H1 (cell line): ENCODE measurements around the gene COQ8A. TPM values are rescaled to one million over a fixed set of nuclear protein-coding genes. Genes with fewer than 3 reads are reported as not detected.

Experiments
- CTCF ChIA-PET: fragments of 300-600 bp; sonication (Branson Sonifier 250); formaldehyde crosslinking; loops from one replicate; lab custom pipeline; 2021; ENCODE audit not compliant: partially characterized antibody; lab: Charles Lee
- POLR2A ChIA-PET: fragments of 300-600 bp; sonication (Branson Sonifier 250); formaldehyde crosslinking; loops from one replicate; lab custom pipeline; 2021; ENCODE audit warnings: inconsistent platforms; ENCODE audit not compliant: partially characterized antibody; lab: Charles Lee
- DNase-seq, 2 experiments: peaks; one replicate each; pipeline versions ENCODE4 v3.0.0 to v3.0.0-alpha.2; 2010 to 2022; ENCODE audit warnings: low spot score in 2 of 2, low read depth in 1 of 2, mixed read lengths in 1 of 2
- FAIRE-seq: peaks from 2 replicates; lab custom pipeline; 2011; peaks lifted over from hg19 to GRCh38; lab: Jason Lieb, UNC
- H2AFZ ChIP-seq: 2 replicates; pipeline ENCODE4 v1.8.1; 2012; ENCODE audit warnings: low read length, inconsistent platforms
- H2AK5ac ChIP-seq: 2 replicates; pipeline ENCODE4 v1.6.1; 2013; ENCODE audit warnings: low read depth, low read length
- H2BK120ac ChIP-seq: replicated peaks from 2 replicates; pipeline ENCODE3; 2013; ENCODE audit warnings: low read depth, low read length, inconsistent platforms
- H2BK12ac ChIP-seq: 2 replicates; pipeline ENCODE4 v1.6.1; 2013; ENCODE audit warnings: low read depth, low read length
- H2BK15ac ChIP-seq: 2 replicates; pipeline ENCODE4 v1.6.1; 2013; ENCODE audit warnings: low read length
- H2BK20ac ChIP-seq: 2 replicates; pipeline ENCODE4 v1.6.1; 2013; ENCODE audit warnings: low read length
- H2BK5ac ChIP-seq: 2 replicates; pipeline ENCODE4 v1.6.1; 2013; ENCODE audit warnings: low read depth, low read length
- H3K14ac ChIP-seq: 2 replicates; pipeline ENCODE4 v1.6.1; 2013; ENCODE audit warnings: inconsistent platforms; ENCODE audit not compliant: insufficient read length
- H3K18ac ChIP-seq: 2 replicates; pipeline ENCODE4 v1.6.1; 2013; ENCODE audit warnings: low read length; ENCODE audit errors: extremely low read depth
- H3K23ac ChIP-seq: 2 replicates; pipeline ENCODE4 v1.6.1; 2013; ENCODE audit warnings: inconsistent platforms; ENCODE audit not compliant: insufficient read length
- H3K23me2 ChIP-seq: 2 replicates; pipeline ENCODE4 v1.6.1; 2013; ENCODE audit warnings: low read depth, low read length
- H3K27ac ChIP-seq: 2 replicates; pipeline ENCODE4 v1.6.1; 2011; ENCODE audit warnings: low read depth, low read length, inconsistent platforms
- H3K27me3 ChIP-seq, 4 experiments: replicated peaks in 1 of 4; 1 replicate in 1 of 4; 2 replicates in 3 of 4; pipeline versions ENCODE4 v1.6.1 to v1.8.1; 2011 to 2013; ENCODE audit warnings: low read length in 3 of 4, mild to moderate bottlenecking in 3 of 4, inconsistent platforms in 2 of 4, mixed read lengths in 2 of 4, moderate library complexity in 1 of 4; ENCODE audit not compliant: control insufficient read depth in 3 of 4, insufficient read depth in 3 of 4; ENCODE audit errors: extremely low read depth in 1 of 4
- H3K36me3 ChIP-seq, 4 experiments: 2 replicates each; pipeline versions ENCODE4 v1.6.1 to v1.8.1; 2011 to 2013; ENCODE audit warnings: mild to moderate bottlenecking in 4 of 4, low read length in 3 of 4, moderate library complexity in 2 of 4, control low read depth in 1 of 4, inconsistent platforms in 1 of 4; ENCODE audit not compliant: insufficient read depth in 4 of 4, control insufficient read depth in 2 of 4
- H3K4ac ChIP-seq: replicated peaks from 2 replicates; pipeline ENCODE3; 2013; ENCODE audit warnings: low read length, low read depth, mixed read lengths, inconsistent platforms; ENCODE audit not compliant: insufficient read length
- H3K4me1 ChIP-seq, 4 experiments: replicated peaks in 1 of 4; 1 replicate in 1 of 4; 2 replicates in 3 of 4; pipeline versions ENCODE4 v1.6.1 to v1.8.1; 2011 to 2013; ENCODE audit warnings: low read length in 3 of 4, inconsistent platforms in 2 of 4, mixed read lengths in 1 of 4; ENCODE audit not compliant: insufficient read depth in 4 of 4, control insufficient read depth in 3 of 4
- H3K4me2 ChIP-seq, 2 experiments: 2 replicates each; pipeline versions ENCODE4 v1.6.1 to v1.8.1; 2011 to 2013; ENCODE audit warnings: low read depth in 2 of 2, low read length in 2 of 2, control low read depth in 1 of 2, inconsistent platforms in 1 of 2, mild to moderate bottlenecking in 1 of 2; ENCODE audit not compliant: insufficient read depth in 1 of 2
- H3K4me3 ChIP-seq, 4 experiments: fragments of 200-600, 300-600 bp in 1 of 4; sonication (generic), shearing (Covaris generic), sonication (Bioruptor Twin) in 1 of 4; 2 replicates each; pipeline versions ENCODE4 v1.5.1 to v1.8.1; 2011 to 2016; ENCODE audit warnings: low read length in 4 of 4, low read depth in 3 of 4, control low read depth in 2 of 4, inconsistent platforms in 2 of 4, mild to moderate bottlenecking in 2 of 4, mixed read lengths in 1 of 4, moderate library complexity in 1 of 4; ENCODE audit not compliant: insufficient read depth in 2 of 4; ENCODE audit errors: extremely low read depth in 1 of 4
- H3K56ac ChIP-seq: replicated peaks from 2 replicates; pipeline ENCODE3; 2013; ENCODE audit warnings: low read depth, mild to moderate bottlenecking, mixed read lengths, low read length, inconsistent platforms; ENCODE audit not compliant: insufficient read length
- H3K79me1 ChIP-seq: 2 replicates; pipeline ENCODE4 v1.6.1; 2013; ENCODE audit warnings: low read depth, low read length, control low read depth
- H3K79me2 ChIP-seq, 2 experiments: 2 replicates each; pipeline versions ENCODE4 v1.6.1 to v1.8.1; 2012 to 2013; ENCODE audit warnings: low read length in 2 of 2, mild to moderate bottlenecking in 2 of 2, inconsistent platforms in 1 of 2; ENCODE audit not compliant: insufficient read depth in 2 of 2, control insufficient read depth in 1 of 2
- H3K9ac ChIP-seq, 4 experiments: replicated peaks in 1 of 4; 1 replicate in 1 of 4; 2 replicates in 3 of 4; pipeline versions ENCODE4 v1.6.1 to v1.8.1; 2011 to 2013; ENCODE audit warnings: low read depth in 3 of 4, low read length in 3 of 4, control low read depth in 2 of 4, mild to moderate bottlenecking in 2 of 4, moderate library complexity in 2 of 4, inconsistent platforms in 1 of 4; ENCODE audit errors: extremely low read depth in 1 of 4
- H3K9me3 ChIP-seq, 2 experiments: 2 replicates each; pipeline versions ENCODE4 v1.6.1 to v1.8.1; 2012 to 2013; ENCODE audit warnings: mild to moderate bottlenecking in 2 of 2, moderate library complexity in 2 of 2, control low read depth in 1 of 2, inconsistent platforms in 1 of 2, low read depth in 1 of 2, low read length in 1 of 2, mixed read lengths in 1 of 2; ENCODE audit not compliant: insufficient read depth in 2 of 2
- H4K20me1 ChIP-seq, 2 experiments: replicated peaks in 1 of 2; 2 replicates each; pipeline versions ENCODE3 to v1.8.1; 2011 to 2013; ENCODE audit warnings: inconsistent platforms in 2 of 2, low read length in 2 of 2, mild to moderate bottlenecking in 1 of 2; ENCODE audit not compliant: insufficient read depth in 2 of 2, control insufficient read depth in 1 of 2
- H4K5ac ChIP-seq: 2 replicates; pipeline ENCODE4 v1.6.1; 2013; ENCODE audit warnings: low read length, low read depth, mixed read lengths, inconsistent platforms; ENCODE audit not compliant: insufficient read length
- H4K8ac ChIP-seq: 2 replicates; pipeline ENCODE4 v1.8.0; 2013; ENCODE audit warnings: mild to moderate bottlenecking, moderate library complexity, low read length, inconsistent platforms; ENCODE audit not compliant: insufficient read depth; ENCODE audit errors: extremely low read depth
- H4K91ac ChIP-seq: replicated peaks from 2 replicates; pipeline ENCODE3; 2013; ENCODE audit warnings: low read length, mixed read lengths, inconsistent platforms; ENCODE audit not compliant: insufficient read length
- BACH1 ChIP-seq: IDR thresholded peaks from 2 replicates; pipeline ENCODE4 v1.6.1; 2012; ENCODE audit warnings: low read length, improper control_type of control experiment
- EGR1 ChIP-seq: IDR thresholded peaks from 2 replicates; pipeline ENCODE4 v1.6.1; 2011; ENCODE audit warnings: low read depth, low read length, borderline replicate concordance
- GABPA ChIP-seq: IDR thresholded peaks from 2 replicates; pipeline ENCODE4 v1.6.1; 2011; ENCODE audit warnings: mild to moderate bottlenecking, low read length, moderate library complexity, borderline replicate concordance; ENCODE audit not compliant: insufficient read depth
- MAFK ChIP-seq: IDR thresholded peaks from 2 replicates; pipeline ENCODE4 v1.6.1; 2012; ENCODE audit warnings: low read depth, mild to moderate bottlenecking, improper control_type of control experiment, low read length
- RAD21 ChIP-seq, 2 experiments: IDR thresholded peaks in 1 of 2; conservative IDR thresholded peaks in 1 of 2; 2 replicates each; pipeline ENCODE4 v1.6.1; 2011; ENCODE audit warnings: low read depth in 2 of 2, low read length in 2 of 2, improper control_type of control experiment in 1 of 2, inconsistent platforms in 1 of 2, mild to moderate bottlenecking in 1 of 2, moderate library complexity in 1 of 2
- TCF12 ChIP-seq: IDR thresholded peaks from 2 replicates; pipeline ENCODE4 v1.6.1; 2011; ENCODE audit warnings: low read depth, mild to moderate bottlenecking, low read length
- YY1 ChIP-seq: IDR thresholded peaks from 2 replicates; pipeline ENCODE4 v1.6.1; 2011; ENCODE audit warnings: low read depth, mild to moderate bottlenecking, low read length
- WGBS, 2 experiments: shearing (Covaris generic) in 1 of 2; methylation state at CpG; one replicate each; pipeline versions ENCODE4 v1.1.6 to v1.1.7; 2013 to 2015; ENCODE audit warnings: low lambda C conversion rate in 2 of 2, mixed read lengths in 2 of 2, inconsistent platforms in 1 of 2, low coverage in 1 of 2, missing lambda C conversion rate in 1 of 2; ENCODE audit not compliant: insufficient replicate concordance in 2 of 2, insufficient coverage in 1 of 2, insufficient read length in 1 of 2; ENCODE audit errors: extremely low coverage in 1 of 2, missing lambda C conversion rate in 1 of 2; 5-methylcytosine and 5-hydroxymethylcytosine counted together
- polyA plus RNA-seq, 7 experiments: library from polyadenylated mRNA; depleted of rRNA in 3 of 7; stranded (reverse) in 5 of 7; unstranded in 2 of 7; fragments of >200 nt in 5 of 7; fragments of 200-250 nt in 2 of 7; gene quantifications; 1 replicate in 5 of 7; 2 replicates in 1 of 7; 4 replicates in 1 of 7; pipeline versions ENCODE4 v1.2.1 to v1.2.3, GENCODE V29; 2011 to 2013; ENCODE audit warnings: missing spikeins in 2 of 7, mixed read lengths in 2 of 7
- total RNA-seq: library from RNA; stranded (reverse); fragmentation: NEBNext Ultra II Directional; extraction: Animal tissue kit (Norgen Biotek cat#: 25700); gene quantifications from 2 replicates; pipeline ENCODE4 v1.2.1, GENCODE V29; 2021
- TF ChIP-seq, protein P1 (sequence below): IDR thresholded peaks from 2 replicates; pipeline ENCODE4 v1.6.1; 2012; ENCODE audit warnings: inconsistent platforms
- TF ChIP-seq, protein P2 (sequence below), 3 experiments: IDR thresholded peaks; 1 replicate in 2 of 3; 2 replicates in 1 of 3; pipeline versions ENCODE4 v1.5.1 to v1.6.1; 2011; ENCODE audit warnings: low read length in 3 of 3, mild to moderate bottlenecking in 3 of 3, inconsistent platforms in 2 of 3, low read depth in 1 of 3, moderate library complexity in 1 of 3; ENCODE audit not compliant: insufficient read depth in 1 of 3; ENCODE audit errors: control extremely low read depth in 1 of 3

The COQ8A gene
- total and polyA plus RNA-seq, 2 of the 8 experiments (the other 6 are each of a cell fraction or from before 2014, with no cell fraction given): 28.5 to 38.9 TPM

DNA sequence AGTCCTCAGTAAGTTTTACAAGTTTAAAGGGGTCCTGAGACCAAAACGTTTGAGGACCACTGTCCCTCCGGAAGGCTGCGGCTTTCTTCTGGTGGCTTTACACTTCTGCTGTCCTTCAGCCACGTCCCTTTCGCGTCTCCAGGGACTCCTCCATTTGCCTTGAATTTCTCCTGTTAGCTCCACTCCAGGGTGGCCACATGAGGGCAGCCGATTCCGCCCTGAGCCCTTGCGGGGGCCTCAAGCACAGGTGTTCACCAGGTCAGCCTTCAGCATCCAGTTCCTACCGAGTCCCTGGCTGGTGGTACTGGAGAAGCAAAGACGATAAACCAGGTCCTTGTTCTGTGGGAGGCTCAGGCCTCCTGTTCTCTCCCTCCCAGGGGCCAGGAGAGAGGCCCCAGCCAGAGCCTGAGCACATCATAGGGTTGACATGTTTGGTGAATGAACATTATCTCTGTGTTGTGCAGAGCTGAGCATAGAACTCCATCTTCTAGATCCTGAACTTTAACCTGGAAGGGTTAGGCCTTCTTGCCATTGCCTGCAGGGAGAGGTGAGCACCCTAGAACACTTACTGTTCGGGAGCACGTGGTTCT lies 27.4 kb upstream of the COQ8A start:
- Histone ChIP-seq H3K23ac (no peak overlapping the region), H3K27me3 (no peaks in the 10 kb centered on the region), H4K5ac (no peak overlapping the region), H3K27ac (no peak overlapping the region), H3K4ac (no peak overlapping the region), H4K20me1 (peaks cover 0 to 2% of the 10 kb centered on the region in 2 experiments), H3K4me1 (no peaks in the 10 kb centered on the region), H3K9ac (no peak overlapping the region), H2BK12ac (no peak overlapping the region), H2BK15ac (no peak overlapping the region; the same call in 1 of the 2 replicates), H3K23me2 (no peaks in the 10 kb centered on the region), H3K79me1 (no peaks in the 10 kb centered on the region), H3K18ac (no peak overlapping the region; the same call in 1 of the 2 replicates), H2AFZ (no peak overlapping the region), H4K91ac (no peak overlapping the region), H3K9me3 (no peaks in the 10 kb centered on the region), H3K56ac (no peak overlapping the region), H2BK120ac (no peak overlapping the region), H2AK5ac (no peak overlapping the region), H3K79me2 (no peaks in the 10 kb centered on the region), H3K4me2 (no peak overlapping the region), H4K8ac (no peak overlapping the region), H3K4me3 (no peak overlapping the region), H3K36me3 (no peaks in the 10 kb centered on the region), H3K14ac (no peak overlapping the region), H2BK5ac (no peak overlapping the region), H2BK20ac (no peak overlapping the region)
- ChIA-PET CTCF (interaction anchor here (0.7 to 2.5 kb wide), 27 partner anchors 8 to 537 kb away, joined by 3 to 10 read pairs (median 4); no protein-coding TSS in a partner anchor), POLR2A (interaction anchor here (1.2 to 1.9 kb wide), 4 partner anchors 28 to 541 kb away, joined by 3 to 4 read pairs (median 3); partner anchors contain the start of gene COQ8A)
- peak; percentile 66 for FAIRE-seq
- DNase-seq: peak; percentile 57 to 76
- WGBS, 2 experiments: 54% methylated on average over 13 of the region's 13 CpGs; no CpG with 5 or more reads in 1 of the 2 experiments
- TF ChIP-seq YY1 (peak; percentile 50; the same call in 1 of the 2 replicates), TCF12 (peak; percentile 93; the same call in 1 of the 2 replicates), MAFK (no peak), BACH1 (no peak), GABPA (no peak), EGR1 (no peak), RAD21 (IDR thresholded peaks at IDR 0.05 in 1 of 2, conservative IDR thresholded peaks at IDR 0.05 in 1 of 2; ENCODE audit: low read depth in 2 of 2, low read length in 2 of 2) (peak; percentile 96 to 97)
- TF ChIP-seq, protein P1, sequence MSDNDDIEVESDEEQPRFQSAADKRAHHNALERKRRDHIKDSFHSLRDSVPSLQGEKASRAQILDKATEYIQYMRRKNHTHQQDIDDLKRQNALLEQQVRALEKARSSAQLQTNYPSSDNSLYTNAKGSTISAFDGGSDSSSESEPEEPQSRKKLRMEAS: peak; percentile 20; the same call in 1 of the 2 replicates
- TF ChIP-seq, protein P2, sequence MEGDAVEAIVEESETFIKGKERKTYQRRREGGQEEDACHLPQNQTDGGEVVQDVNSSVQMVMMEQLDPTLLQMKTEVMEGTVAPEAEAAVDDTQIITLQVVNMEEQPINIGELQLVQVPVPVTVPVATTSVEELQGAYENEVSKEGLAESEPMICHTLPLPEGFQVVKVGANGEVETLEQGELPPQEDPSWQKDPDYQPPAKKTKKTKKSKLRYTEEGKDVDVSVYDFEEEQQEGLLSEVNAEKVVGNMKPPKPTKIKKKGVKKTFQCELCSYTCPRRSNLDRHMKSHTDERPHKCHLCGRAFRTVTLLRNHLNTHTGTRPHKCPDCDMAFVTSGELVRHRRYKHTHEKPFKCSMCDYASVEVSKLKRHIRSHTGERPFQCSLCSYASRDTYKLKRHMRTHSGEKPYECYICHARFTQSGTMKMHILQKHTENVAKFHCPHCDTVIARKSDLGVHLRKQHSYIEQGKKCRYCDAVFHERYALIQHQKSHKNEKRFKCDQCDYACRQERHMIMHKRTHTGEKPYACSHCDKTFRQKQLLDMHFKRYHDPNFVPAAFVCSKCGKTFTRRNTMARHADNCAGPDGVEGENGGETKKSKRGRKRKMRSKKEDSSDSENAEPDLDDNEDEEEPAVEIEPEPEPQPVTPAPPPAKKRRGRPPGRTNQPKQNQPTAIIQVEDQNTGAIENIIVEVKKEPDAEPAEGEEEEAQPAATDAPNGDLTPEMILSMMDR (IDR thresholded peaks at IDR 0.05; ENCODE audit: control extremely low read depth in 1 of 3, insufficient read depth in 1 of 3, low read depth in 1 of 3, low read length in 3 of 3): peak; percentile 80 to 88 (median 82)
- TF ChIP-seq, all 59 proteins: peak for 5
